Stimulated activated CD8-positive, alpha-beta memory T cell treated with anti-CD3 and anti-CD28 coated beads, Interleukin-4, amount 100 ng/mL, for 4 hours (primary cell): ENCODE data around the gene PPP1R13B.

Experiments used
- DNase-seq, 2 donors: peaks; one replicate each; pipeline ENCODE4 v3.0.0-alpha.2; 2020; ENCODE audit warnings: low read depth in 2 of 2, low spot score in 1 of 2

PPP1R13B gene

GRCh38 chr14:103746701-103747100 lies 100.7 kb downstream of the PPP1R13B start:
- DNase-seq, result no peak

- no peak for DNase-seq
Measured at GRCh38 chr14:103745424-103745823, 102.0 kb downstream of the PPP1R13B start.

GRCh38 chr14:103744621-103745395 lies 102.6 kb downstream of the PPP1R13B start:
- no peak for DNase-seq

- DNase-seq, result no peak
Measured at GRCh38 chr14:103743691-103744090, 103.7 kb downstream of the PPP1R13B start.

GRCh38 chr14:103742499-103743255 lies 104.7 kb downstream of the PPP1R13B start:
- no peak for DNase-seq

- DNase-seq, result no peak
Measured at GRCh38 chr14:103741876-103742275, 105.5 kb downstream of the PPP1R13B start.

DNA sequence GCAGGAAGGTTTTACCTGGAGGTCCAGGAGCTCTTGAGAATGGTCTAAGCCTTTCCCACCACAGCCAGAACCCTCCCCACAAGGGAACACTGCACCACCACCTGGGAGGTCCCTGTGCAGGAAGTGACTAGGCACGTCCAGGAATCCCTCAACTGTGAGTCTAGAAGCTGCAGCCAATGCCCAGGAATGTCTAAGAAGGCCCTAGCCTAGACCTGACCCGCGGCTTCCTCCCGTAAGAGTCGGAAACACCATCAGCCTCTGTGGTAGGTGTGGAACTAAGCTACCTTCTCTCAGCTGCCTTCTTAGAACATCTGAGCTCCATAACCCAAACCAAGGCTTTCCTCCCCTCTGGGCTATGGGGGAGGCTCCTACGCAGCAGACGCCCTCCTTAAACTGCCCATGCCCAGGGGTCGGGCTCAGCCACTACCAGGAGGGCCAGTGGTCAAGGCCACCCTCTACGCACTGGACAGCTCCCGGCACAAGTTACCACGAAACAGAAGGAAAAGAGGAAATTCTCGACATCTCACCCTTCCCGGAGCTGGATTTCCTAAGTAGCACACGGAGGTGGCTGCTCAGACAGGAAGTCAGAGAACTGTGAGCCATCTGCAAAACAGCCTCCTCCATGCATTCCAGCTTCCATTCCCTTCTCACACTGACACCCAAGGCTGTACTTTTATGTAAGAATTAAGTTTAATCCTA lies 106.2 kb downstream of the PPP1R13B start:
- no peak for DNase-seq

GRCh38 chr14:103739793-103740501 lies 107.4 kb downstream of the PPP1R13B start:
- no peak for DNase-seq

DNA sequence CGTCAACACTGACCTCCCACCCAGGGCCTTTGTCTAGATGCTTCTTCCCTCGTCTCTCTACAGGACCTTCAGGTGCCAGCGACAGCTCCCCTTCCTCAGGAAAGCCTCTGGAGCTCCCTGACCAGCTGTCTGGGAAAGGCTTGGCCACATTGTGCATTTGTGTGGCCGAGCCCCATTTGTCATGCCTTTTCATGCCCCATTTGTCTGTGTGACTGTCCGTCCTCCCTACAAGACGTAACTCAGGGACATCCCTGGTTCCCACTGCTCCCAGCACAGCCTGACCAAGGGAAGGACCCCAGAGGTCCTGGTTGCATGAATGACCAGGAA lies 107.9 kb downstream of the PPP1R13B start:
- no peak for DNase-seq

GRCh38 chr14:103738701-103739451 lies 108.5 kb downstream of the PPP1R13B start:
- DNase-seq, result no peak

GRCh38 chr14:103738166-103738565 lies 109.2 kb downstream of the PPP1R13B start:
- DNase-seq, result no peak

DNA sequence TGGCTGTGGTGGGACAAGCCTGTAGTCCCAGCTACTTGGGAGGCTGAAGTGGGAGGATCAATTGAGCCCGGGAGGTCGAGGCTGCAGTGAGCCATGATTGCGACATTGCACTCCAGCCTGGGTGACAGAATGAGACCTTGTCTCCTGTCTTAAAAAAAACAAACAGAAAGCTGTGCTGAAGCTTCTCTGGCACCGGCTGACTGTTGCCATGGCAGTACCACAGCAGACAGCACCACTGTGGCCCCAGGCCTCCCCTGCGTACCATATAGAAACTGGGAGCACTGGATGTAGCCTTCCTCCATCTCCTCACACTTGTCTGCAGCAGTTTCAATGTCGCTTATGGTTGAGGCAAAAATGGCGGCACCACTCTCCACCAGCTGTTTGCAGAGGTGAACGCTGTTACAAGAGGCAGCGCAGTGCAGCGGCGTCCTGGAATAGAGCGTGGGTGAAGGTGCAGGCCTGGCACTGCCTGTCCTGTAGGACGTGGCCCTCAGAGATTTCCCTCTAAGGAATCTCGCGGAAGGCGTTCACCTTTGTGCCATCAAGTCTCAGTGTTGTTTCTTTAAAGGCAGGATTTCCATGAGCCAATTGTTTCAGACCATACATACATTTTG lies 109.8 kb downstream of the PPP1R13B start:
- DNase-seq, result no peak

GRCh38 chr14:103736546-103737431 lies 110.6 kb downstream of the PPP1R13B start:
- no peak for DNase-seq

DNA sequence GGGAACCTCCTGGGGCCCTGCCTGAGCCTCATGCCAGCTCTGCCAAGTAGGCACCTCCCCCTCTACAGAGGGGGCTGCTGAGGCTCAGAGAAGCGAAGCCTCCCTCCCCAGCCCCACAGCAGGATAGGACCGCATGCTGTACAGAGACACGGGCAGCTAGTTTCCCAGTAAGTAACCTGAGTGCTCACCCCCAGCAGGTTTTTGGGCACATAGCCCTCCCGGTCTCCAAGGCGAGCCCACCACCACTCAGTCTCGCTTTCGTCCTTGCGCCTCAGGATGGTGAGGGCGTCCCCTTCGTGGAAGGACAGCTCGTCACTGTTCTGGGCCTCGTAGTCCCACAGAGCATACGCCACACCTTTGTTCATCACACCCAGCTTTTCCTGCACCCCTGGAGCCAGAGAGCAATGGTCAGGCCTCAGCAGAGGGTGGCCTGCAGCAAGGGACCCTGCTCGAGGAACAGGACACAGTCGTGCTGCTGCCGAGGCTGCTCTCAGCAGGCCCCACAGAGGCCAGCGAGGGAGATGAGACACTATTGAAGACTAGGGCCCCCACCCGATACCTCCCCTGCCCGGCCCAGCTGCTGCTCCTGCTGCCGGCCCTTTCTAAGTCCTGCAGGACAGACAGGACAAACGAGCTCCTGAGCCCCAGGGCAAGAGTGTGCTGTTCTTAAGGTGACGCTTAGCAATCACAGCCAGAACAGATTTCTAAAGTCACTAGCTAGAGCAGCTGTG lies 111.4 kb downstream of the PPP1R13B start:
- DNase-seq, result no peak

- no peak for DNase-seq
Measured at GRCh38 chr14:103735439-103735814, 111.9 kb downstream of the PPP1R13B start.

DNA sequence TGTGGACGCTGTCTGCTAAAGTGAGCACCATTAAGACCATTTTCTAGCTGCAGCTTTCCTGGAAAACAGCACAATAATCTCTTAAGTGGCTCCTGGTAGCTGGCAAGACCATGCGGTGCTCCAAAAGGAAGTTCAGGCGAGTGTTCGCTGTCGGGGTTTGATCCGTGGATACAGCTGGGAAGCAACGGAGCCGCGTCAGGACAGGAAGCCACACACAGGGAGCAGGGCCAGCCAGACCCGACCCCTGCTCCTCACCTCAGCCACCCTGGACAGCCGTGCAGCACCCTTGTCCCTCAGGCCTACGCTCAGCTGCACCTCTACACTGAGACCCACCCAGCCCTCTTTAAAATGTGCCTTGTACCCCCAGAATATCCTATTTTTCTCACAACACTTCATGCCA lies 112.4 kb downstream of the PPP1R13B start:
- DNase-seq, result no peak

- DNase-seq, result no peak
Measured at GRCh38 chr14:103734081-103734888, 113.1 kb downstream of the PPP1R13B start.

DNA sequence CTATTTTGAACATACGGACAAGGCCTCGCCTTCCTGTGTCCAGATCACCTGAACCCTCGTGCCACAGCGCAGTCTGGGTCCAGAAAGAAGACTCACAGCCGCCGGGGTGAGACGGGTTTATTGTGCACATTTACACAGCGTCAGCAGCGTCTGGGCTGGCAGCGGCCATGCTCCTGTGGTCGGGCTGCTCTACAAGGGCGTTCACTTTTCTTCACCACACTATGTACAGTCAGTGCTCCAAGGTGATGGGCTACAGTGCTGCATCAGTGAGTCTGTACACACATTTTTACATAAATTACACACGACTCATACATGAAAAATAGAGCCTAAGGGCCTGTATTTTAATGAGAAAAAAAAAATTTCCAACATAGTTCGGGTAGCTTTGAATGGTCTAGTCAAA lies 113.7 kb downstream of the PPP1R13B start:
- no peak for DNase-seq
